MM.1S (cell line): ENCODE results near the gene TTPAL.

Experiments used
- DNase-seq: peaks from one replicate; pipeline ENCODE4 v3.0.0-alpha.2; 2015
- H2AFZ ChIP-seq: fragments of 300-600 bp; sonication (generic); 2 replicates; pipeline ENCODE4 v1.6.0; 2016; ENCODE audit warnings: antibody characterized with exemption, low read length
- H3F3A ChIP-seq: fragments of 300-600 bp; sonication (generic); 2 replicates; pipeline ENCODE4 v1.6.1; 2016; ENCODE audit warnings: mild to moderate bottlenecking, antibody characterized with exemption, low read length, moderate library complexity, mixed read lengths; ENCODE audit not compliant: insufficient read depth
- H3K27ac ChIP-seq: fragments of 300-600 bp; sonication (generic); 2 replicates; pipeline ENCODE4 v1.5.1; 2016; ENCODE audit warnings: mild to moderate bottlenecking, low read length
- H3K27me3 ChIP-seq: fragments of 300-600 bp; sonication (generic); replicated peaks from 2 replicates; pipeline ENCODE4 v1.6.0; 2016; ENCODE audit warnings: low read length; ENCODE audit not compliant: insufficient read depth
- H3K36me3 ChIP-seq: fragments of 300-600 bp; sonication (generic); replicated peaks from 2 replicates; pipeline ENCODE4 v1.6.1; 2016; ENCODE audit warnings: mild to moderate bottlenecking, low read length, mixed read lengths; ENCODE audit not compliant: insufficient read depth
- H3K4me1 ChIP-seq: fragments of 300-600 bp; sonication (generic); 2 replicates; pipeline ENCODE4 v1.6.1; 2016; ENCODE audit warnings: low read length, mixed read lengths
- H3K4me2 ChIP-seq: fragments of 300-600 bp; sonication (generic); 2 replicates; pipeline ENCODE4 v1.6.0; 2016; ENCODE audit warnings: low read depth, low read length
- H3K4me3 ChIP-seq: fragments of 300-600 bp; sonication (generic); 2 replicates; pipeline ENCODE4 v1.5.1; 2016; ENCODE audit warnings: low read length, mixed read lengths
- H3K79me2 ChIP-seq: fragments of 300-600 bp; sonication (generic); 2 replicates; pipeline ENCODE4 v1.6.1; 2016; ENCODE audit warnings: mixed run types, low read length, mixed read lengths
- H3K9ac ChIP-seq: fragments of 300-600 bp; sonication (generic); 2 replicates; pipeline ENCODE4 v1.6.1; 2016; ENCODE audit warnings: low read length, mixed read lengths
- H3K9me2 ChIP-seq: fragments of 300-600 bp; sonication (generic); replicated peaks from 2 replicates; pipeline ENCODE4 v1.6.1; 2016; ENCODE audit warnings: mild to moderate bottlenecking, low read length, mixed read lengths; ENCODE audit not compliant: insufficient read depth
- H3K9me3 ChIP-seq: fragments of 300-600 bp; sonication (generic); replicated peaks from 2 replicates; pipeline ENCODE4 v1.6.1; 2016; ENCODE audit warnings: mild to moderate bottlenecking, low read length, mixed read lengths; ENCODE audit not compliant: insufficient read depth
- H4K20me1 ChIP-seq: fragments of 300-600 bp; sonication (generic); 2 replicates; pipeline ENCODE4 v1.6.1; 2016; ENCODE audit warnings: mild to moderate bottlenecking, low read length, moderate library complexity, mixed read lengths; ENCODE audit not compliant: insufficient read depth
- CTCF ChIP-seq: fragments of 300-600 bp; sonication (generic); IDR thresholded peaks from 2 replicates; pipeline ENCODE4 v1.5.1; 2016; ENCODE audit warnings: antibody characterized with exemption, low read length, mixed read lengths
- EZH2 ChIP-seq: fragments of 300-600 bp; sonication (generic); optimal IDR thresholded peaks from 2 replicates; pipeline ENCODE3; 2017; ENCODE audit warnings: low read depth, mild to moderate bottlenecking, antibody characterized with exemption, low read length, mixed read lengths
- EZH2phosphoT487 ChIP-seq: fragments of 300-600 bp; sonication (generic); IDR thresholded peaks from 2 replicates; pipeline ENCODE4 v1.6.1; 2018; ENCODE audit warnings: antibody characterized with exemption, low read length

The TTPAL gene

GRCh38 chr20:44431502-44432234 lies 44.0 kb upstream of the TTPAL start:
- Histone ChIP-seq H3K27me3 (peaks cover 7% of the 10 kb centered on the region; the same call in 1 of the 2 replicates), H3K4me3 (no peak overlapping the region), H3K9me3 (no peaks in the 10 kb centered on the region), H3K9ac (no peak overlapping the region), H2AFZ (no peak overlapping the region), H3K36me3 (no peaks in the 10 kb centered on the region), H3K4me1 (no peaks in the 10 kb centered on the region), H3K4me2 (no peak overlapping the region), H3K79me2 (no peaks in the 10 kb centered on the region), H3K27ac (no peak overlapping the region), H3F3A (no peaks in the 10 kb centered on the region), H3K9me2 (no peaks in the 10 kb centered on the region), H4K20me1 (no peaks in the 10 kb centered on the region)
- TF ChIP-seq EZH2phosphoT487 (no peak), CTCF (no peak), EZH2 (no peak)
- DNase-seq, result no peak

GRCh38 chr20:44432618-44433577 lies 42.8 kb upstream of the TTPAL start:
- Histone ChIP-seq H3K4me2 (no peak overlapping the region), H3K36me3 (no peaks in the 10 kb centered on the region), H4K20me1 (no peaks in the 10 kb centered on the region), H3K9me3 (no peaks in the 10 kb centered on the region), H3K9me2 (no peaks in the 10 kb centered on the region), H3K4me3 (no peak overlapping the region), H3K4me1 (no peaks in the 10 kb centered on the region), H3F3A (no peaks in the 10 kb centered on the region), H3K79me2 (no peaks in the 10 kb centered on the region), H3K27me3 (peaks cover 7% of the 10 kb centered on the region; the same call in 1 of the 2 replicates), H3K27ac (no peak overlapping the region), H2AFZ (no peak overlapping the region), H3K9ac (no peak overlapping the region)
- no peak for DNase-seq
- TF ChIP-seq CTCF, result no peak
- no peak for TF ChIP-seq EZH2phosphoT487
- no peak for TF ChIP-seq EZH2

GRCh38 chr20:44433751-44434538 lies 41.7 kb upstream of the TTPAL start:
- Histone ChIP-seq H3K4me3 (no peak overlapping the region), H3K36me3 (no peaks in the 10 kb centered on the region), H4K20me1 (no peaks in the 10 kb centered on the region), H3K9me3 (no peaks in the 10 kb centered on the region), H3K79me2 (no peaks in the 10 kb centered on the region), H3K27ac (no peak overlapping the region), H3K27me3 (peaks cover 7% of the 10 kb centered on the region; the same call in 1 of the 2 replicates), H3K4me1 (no peaks in the 10 kb centered on the region), H3K4me2 (no peak overlapping the region), H3K9ac (no peak overlapping the region), H3K9me2 (no peaks in the 10 kb centered on the region), H2AFZ (no peak overlapping the region), H3F3A (no peaks in the 10 kb centered on the region)
- no peak for TF ChIP-seq EZH2phosphoT487
- no peak for TF ChIP-seq CTCF
- TF ChIP-seq EZH2, result no peak
- DNase-seq, result no peak
